HG03565 (cell line): ENCODE measurements around the gene RHOH.

Experiments used
- ATAC-seq: cut with Tn5 transposase; IDR thresholded peaks from one replicate; pipeline ENCODE4 v1.9.1; 2021; ENCODE audit warnings: mild to moderate bottlenecking, moderate library complexity; ENCODE audit not compliant: unreplicated experiment

RHOH gene

GRCh38 chr4:40204507-40205258, 7.9 kb downstream of the RHOH start:
- no peak for ATAC-seq

- ATAC-seq: peak; percentile 41
These were observed 8.7 kb downstream of the RHOH start for GRCh38 chr4:40205259-40206198.

DNA sequence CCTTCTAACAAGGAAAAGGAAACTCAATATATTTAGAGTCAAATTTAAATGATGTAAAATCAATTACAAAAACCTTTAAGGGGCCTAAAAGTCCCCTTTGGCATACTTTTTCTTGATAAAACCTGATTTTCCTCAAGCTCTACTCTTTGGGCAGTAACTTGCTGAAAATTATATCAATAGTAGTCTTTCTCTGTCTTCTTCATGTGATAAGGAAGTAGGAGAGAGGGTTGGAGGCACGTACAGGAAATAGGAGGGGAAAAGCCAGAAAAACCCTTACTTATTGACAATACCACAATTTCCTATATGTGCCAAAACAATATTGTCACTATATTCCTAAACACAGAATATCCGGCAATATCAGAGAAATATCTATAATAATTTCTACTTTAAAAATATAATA, 9.6 kb downstream of the RHOH start:
- ATAC-seq: no peak

DNA sequence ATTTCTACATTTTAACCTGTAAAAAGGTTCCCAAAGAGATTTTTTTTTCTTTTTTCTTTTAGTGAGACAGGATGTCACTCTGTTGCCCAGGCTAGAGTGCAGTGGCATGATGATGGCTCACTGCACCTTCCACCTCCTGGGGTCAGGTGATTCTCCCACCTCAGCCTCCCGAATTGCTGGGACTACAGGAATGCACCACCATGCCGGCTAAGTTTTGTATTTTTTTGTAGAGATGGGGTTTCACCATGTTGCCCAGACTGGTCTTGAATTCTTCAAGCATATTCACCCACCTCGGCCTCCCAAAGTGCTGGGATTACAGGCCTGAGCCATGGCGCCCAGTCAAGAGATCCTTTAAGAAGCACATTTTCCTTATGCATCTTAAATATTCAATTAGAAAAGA, 12.6 kb downstream of the RHOH start:
- no peak for ATAC-seq

DNA sequence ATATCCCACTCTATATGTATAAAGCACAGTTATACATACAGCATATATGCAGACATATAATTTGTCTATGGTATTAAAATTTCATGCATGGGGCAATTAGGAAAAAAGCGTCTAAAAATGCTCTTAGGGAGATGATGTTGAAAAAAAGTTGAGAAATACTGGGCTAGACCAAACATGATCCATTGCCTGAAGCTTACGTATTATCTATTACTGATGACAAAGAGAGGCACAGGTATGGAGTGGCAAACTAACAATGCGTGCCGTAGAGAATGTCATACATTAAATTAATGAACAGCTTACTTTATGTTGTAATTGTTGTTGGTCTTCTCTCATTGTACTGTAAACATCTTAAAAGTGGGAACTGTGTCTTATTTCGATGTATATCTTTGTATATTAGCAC, 13.9 kb downstream of the RHOH start:
- ATAC-seq: no peak

- no peak for ATAC-seq
These were observed 14.7 kb downstream of the RHOH start for GRCh38 chr4:40211224-40212185.

DNA sequence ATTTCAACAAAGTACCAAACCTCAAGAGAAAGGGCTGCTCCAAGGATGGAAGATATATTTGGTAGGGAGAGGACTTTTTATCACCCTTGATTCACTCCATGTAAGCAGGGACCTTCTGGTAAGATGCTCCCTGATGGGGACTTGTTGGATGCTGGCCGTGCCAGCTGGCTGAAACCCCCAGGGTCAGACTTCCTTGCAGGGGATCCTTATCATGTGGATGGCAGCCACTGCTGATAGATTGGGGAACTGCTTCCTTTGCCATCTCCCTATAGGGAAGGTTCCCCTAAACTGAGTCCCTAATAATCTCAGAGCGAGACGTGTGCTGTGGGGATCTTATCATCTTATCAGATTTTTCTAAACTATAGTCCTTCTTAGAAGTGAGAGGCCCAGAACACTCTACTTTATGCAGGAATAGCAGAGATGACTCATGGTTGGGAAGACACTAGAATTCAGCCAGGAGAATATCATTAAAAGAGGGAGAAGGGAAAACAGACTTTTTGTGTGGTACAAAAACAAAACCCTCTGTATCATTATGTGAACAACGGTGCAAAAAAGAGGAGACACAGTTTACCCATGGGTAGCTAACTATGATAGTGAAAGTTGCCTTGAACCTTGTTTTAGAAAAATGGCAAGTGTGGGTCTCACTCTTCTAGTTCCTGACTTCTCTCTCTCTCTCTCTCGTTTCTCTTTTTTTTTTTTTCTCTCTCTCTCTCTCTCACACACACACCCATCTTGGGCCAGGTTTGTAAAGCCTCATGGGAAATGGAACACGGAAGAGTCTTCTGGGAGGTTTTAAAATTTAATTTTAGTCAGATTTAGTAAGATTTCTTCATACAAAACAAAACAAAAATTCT, 16.1 kb downstream of the RHOH start:
- ATAC-seq: no peak

DNA sequence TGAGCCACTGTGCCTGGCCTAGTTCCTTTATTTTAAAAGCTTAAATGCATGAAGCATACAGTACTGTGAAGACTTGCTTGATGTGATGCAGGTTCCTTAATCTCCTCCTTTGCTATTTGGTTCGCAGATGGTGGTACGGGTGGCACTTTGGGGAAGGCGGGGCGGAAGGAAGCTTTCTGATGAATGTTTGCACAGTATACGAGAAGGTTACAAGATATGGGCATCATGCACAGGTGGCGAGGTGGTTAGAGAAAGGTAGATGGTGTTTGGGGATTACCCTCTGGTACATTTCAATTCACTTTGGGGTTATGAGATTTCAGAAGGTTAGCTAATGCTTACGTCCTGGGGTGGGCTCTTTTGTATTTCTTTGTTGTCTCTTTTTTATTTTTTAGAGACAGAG, 17.2 kb downstream of the RHOH start:
- no peak for ATAC-seq

DNA sequence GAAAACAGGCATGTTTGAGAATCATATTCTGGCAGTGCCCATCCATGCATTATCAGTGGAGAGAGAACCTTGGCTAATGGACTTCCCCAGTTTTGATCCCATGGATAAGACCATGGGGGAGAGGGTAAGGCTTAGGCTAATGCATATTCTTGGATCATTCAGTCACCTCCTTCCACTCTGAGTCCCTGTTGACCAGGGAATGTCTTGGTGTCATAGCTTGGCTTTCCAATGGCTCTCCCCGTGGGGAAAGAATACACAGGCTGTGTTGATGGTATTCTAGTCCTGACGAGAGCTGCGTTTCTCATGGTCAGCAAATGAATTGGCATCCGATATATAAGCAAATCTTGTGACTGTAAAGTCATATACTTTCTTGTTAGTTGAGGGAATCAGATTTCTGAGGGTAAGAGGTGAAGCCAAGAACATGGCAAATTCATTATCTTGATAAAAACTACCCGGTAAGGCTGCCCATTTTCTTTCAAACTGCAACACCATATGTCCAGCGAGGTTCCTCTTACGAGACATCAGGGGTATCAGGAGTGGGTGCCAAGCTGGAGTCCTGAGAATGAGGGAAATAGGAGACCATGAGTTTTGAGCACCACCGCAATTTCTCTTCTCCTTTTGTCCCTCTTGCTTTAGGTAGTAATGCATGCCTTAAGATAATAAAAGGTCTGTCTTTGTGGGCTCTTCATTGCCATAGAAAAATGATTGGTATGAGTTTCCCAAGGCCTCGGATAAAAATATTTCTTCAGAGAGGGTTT, 18.0 kb downstream of the RHOH start:
- no peak for ATAC-seq

DNA sequence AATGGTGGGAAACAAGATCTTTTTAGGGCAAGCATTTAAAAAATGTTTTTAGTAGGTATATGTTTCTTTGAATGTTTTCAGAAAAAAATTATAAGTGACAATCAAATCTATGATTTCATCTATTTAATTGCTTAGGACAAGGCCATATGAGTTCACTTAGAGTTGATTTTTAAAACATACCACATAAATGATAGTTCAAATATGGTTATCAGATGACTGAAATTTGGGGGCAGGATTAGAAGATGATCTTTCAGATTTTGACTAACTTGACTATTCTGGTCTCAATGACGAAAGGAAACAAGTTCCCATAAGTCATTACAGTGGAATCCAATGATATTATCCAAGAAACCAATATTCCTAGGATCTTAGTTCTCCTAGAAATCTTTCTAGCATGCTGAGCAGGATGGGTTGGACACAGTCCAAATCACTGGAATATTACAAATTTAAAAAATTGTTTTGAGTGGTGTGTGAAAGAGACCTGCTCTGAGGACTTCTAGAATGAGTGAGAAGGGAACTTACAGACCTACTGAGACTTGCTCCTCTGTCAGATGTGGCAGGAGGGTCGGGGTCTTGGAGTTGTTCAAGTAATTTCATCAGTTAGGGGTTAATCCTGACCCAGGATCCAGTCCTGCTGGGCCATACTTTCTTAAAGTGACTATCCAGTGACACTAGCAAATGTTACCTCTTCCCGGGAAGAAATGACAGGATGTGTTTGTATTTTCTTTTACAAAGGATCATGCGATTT, 20.0 kb downstream of the RHOH start:
- ATAC-seq: no peak

DNA sequence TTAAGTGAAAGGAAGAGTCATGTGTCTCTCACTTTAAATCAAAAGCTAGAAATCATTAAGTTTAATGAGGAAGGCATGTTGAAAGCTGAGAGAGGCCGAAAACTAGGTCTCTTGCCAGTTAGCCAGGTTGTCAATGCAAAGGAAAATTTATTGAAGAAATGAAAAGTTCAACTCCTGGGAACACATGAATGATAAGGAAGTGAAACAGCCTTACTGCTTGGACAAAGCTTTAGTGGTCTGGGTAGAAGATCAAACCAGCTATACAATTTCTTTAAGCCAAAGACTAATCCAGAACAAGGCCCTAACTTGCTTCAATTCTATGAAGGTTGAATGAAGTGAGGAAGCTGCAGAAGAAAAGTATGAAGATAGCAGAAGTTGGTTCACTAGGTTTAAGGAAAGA, 24.9 kb downstream of the RHOH start:
- no peak for ATAC-seq

- no peak for ATAC-seq
These were observed 26.5 kb downstream of the RHOH start for GRCh38 chr4:40223343-40223742.

DNA sequence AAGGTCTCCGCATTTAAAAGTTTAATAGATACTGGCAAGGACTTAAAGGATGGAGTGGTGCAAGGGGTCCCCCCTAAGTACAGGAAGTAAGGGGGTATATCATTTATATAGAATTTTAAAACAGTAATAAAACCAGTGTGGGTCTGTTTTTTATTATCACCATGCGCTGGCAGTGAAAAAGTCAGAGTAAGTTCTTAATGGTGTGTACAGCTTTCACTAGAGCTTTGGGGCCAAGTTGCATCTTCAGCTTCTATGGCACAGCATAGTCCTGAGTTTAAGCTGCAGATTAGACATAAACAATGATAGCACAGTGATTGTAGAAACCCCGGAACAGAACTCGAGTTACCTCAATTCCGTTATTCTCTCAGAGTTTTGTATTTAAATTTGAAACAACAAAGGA, 27.6 kb downstream of the RHOH start:
- no peak for ATAC-seq

DNA sequence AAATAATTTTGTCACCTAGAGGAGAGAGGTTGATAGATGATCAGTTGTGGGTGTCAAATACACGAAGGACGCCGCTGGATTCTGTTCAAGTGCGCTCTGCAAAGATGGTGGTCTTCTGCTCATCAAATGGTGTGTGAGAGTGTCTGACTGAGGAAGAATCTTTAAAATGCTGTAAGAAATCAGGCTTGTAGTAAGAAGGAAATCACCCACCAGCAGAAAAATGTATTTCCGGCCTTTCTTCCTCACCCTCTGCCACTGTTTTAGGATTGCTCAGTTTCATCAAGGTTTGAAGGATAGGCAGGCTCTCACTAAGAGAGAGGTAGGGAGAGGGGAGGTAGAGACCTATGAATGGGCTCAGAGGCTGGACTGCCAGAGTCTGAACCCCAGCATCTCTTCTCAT, 28.7 kb downstream of the RHOH start:
- ATAC-seq: no peak

DNA sequence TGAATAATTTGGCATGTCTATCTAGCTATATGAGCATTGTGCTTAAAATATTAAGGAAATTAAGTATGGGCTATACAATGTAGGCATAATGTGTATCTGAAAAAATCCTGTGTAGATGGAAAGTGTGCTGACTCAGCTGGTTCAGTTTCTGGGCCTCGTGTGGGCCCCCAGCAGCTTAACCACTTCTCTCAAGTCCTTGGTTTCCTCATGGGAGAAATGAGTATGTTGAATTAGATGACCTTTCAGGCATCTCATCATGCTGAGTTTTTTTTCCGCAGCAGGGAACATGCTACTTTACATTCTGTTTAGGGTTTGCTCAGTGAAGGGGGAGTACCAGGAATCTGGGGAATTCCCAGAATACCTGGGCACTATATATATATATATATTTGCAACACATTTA, 30.5 kb downstream of the RHOH start:
- peak; percentile 59 for ATAC-seq

DNA sequence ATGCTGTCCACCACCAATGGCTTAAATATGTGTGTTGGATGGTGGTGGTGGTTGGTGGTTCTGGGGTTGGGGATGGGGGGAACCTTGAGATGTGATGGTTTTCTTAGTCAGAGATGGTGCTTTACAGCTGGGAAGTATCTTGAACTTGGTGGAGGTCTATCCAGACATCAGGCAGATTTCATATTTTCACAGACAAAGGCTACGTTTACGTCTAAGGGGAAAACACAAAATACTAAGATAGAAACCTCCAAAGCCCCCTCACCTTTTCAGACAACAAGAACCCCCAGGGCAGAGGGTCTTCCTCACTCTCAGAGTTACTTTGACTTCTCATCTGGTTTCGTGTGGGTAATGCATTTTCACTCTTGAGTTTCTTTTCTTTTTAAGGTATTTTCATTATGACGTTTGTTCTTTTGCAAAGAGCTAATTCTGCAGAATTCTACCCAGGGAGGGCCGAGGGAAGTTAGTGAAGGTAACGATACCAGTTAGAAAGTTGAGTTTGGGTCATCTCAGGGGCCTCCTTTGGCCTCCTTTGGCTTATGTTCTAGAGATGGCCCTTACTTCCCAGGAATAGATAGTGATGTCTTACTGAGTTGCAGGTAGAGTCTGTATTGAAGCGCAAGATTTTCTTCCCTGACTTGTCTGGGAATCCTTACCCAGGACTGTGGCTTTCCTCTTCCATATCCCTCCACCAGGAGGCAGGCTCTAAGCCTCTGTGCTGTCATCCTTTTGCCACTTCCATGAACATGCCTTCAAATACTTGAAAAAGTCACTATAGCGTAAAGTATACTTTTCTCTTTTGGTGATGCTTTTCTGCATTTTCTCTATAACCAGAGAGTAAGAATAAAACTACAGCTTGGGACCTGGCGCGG, 31.9 kb downstream of the RHOH start:
- peak; percentile 40 for ATAC-seq

- ATAC-seq: no peak
These were observed 34.6 kb downstream of the RHOH start for GRCh38 chr4:40231316-40231863.
